Coronary artery (tissue), 2 donors: Measurements from ENCODE around the gene SGMS1.

Experiments used
- DNase-seq: peaks from one replicate; pipeline ENCODE4 v3.0.0-alpha.2; 2017; ENCODE audit warnings: low spot score
- H3K27ac ChIP-seq, 2 donors: fragments of 200-600 bp; sonication (generic); one replicate each; pipeline ENCODE4 v1.5.1; 2016 to 2019
- H3K4me3 ChIP-seq: fragments of 200-600 bp; sonication (generic); 2 replicates; pipeline ENCODE4 v1.5.1; 2016; ENCODE audit warnings: mild to moderate bottlenecking, moderate library complexity
- CTCF ChIP-seq: fragments of 200-600 bp; sonication (generic); IDR thresholded peaks from one replicate; pipeline ENCODE4 v1.5.1; 2019; ENCODE audit warnings: antibody characterized with exemption

Gene SGMS1

GRCh38 chr10:50351483-50352146, 272.1 kb downstream of the SGMS1 start:
- no peak for DNase-seq
- Histone ChIP-seq H3K27ac (no peak overlapping the region), H3K4me3 (no peak overlapping the region)
- no peak for TF ChIP-seq CTCF

GRCh38 chr10:50350366-50350765, 273.4 kb downstream of the SGMS1 start:
- no peak for TF ChIP-seq CTCF
- no peak overlapping the region for H3K4me3 ChIP-seq
- DNase-seq, result no peak
- no peak overlapping the region for H3K27ac ChIP-seq

- no peak for TF ChIP-seq CTCF
- Histone ChIP-seq H3K27ac (no peak overlapping the region), H3K4me3 (no peak overlapping the region)
- DNase-seq, result no peak
Measured at GRCh38 chr10:50349554-50349953, 274.2 kb downstream of the SGMS1 start.

- Histone ChIP-seq H3K27ac (no peak overlapping the region), H3K4me3 (no peak overlapping the region)
- DNase-seq, result no peak
- no peak for TF ChIP-seq CTCF
Measured at GRCh38 chr10:50347394-50347802, 276.4 kb downstream of the SGMS1 start.

GRCh38 chr10:50346942-50347341, 276.8 kb downstream of the SGMS1 start:
- no peak for TF ChIP-seq CTCF
- no peak overlapping the region for H3K4me3 ChIP-seq
- no peak for DNase-seq
- H3K27ac ChIP-seq, result no peak overlapping the region

GRCh38 chr10:50345545-50345944, 278.2 kb downstream of the SGMS1 start:
- DNase-seq, result no peak
- H3K4me3 ChIP-seq, result no peak overlapping the region
- TF ChIP-seq CTCF, result no peak
- H3K27ac ChIP-seq, result no peak overlapping the region

- no peak for DNase-seq
- H3K4me3 ChIP-seq, result no peak overlapping the region
- H3K27ac ChIP-seq, result no peak overlapping the region
- TF ChIP-seq CTCF, result no peak
Measured at GRCh38 chr10:50343702-50344331, 279.9 kb downstream of the SGMS1 start.
